ENCODE measurements around the gene MOB3A.
A peak's percentile ranks its signal among the peaks of the same experiment; 100 is the strongest.
"Not testable (repeated sequence)": the region's sequence is repeated elsewhere in the genome, so short reads cannot be mapped to it uniquely, and the experiment has no call there.

The MOB3A gene

DNA sequence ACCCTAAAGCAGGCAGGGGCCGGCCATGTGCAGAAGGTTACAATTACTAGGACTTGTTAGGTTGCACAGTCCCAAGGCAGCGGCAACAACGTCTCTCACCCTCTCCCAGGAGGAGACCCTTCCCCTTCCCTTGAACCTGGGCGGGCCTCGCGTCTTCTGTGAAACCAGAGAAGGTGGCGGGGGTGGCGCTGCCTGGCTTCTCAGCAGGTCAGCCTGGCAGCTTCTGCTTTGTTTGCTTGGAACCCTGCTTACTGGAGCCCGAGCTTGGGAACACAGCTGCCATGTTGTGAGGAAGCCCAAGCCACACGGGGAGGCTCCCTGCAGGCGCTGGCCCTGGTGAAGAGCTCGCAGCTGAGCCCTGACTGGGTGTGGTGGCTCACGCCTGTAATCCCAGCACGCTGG is 60.5 kb downstream of the MOB3A start:
- H3K9me3 ChIP-seq (replicated peaks; ENCODE audit: insufficient read depth, low read length) = no peaks in the 10 kb centered on the region
- H3K36me3 ChIP-seq (replicated peaks; ENCODE audit: insufficient read depth, low read length) = 0 out of 2 replicates have a peak, but pooled peaks cover 3% of the 10 kb centered on the region
- no peak for TF ChIP-seq EZH2phosphoT487 (IDR thresholded peaks at IDR 0.05; ENCODE audit: low read length)
- TF ChIP-seq EZH2 (optimal IDR thresholded peaks at IDR 0.05; ENCODE audit: low read depth, low read length) = no peak
- no peak overlapping the region for H3K27ac ChIP-seq (ENCODE audit: low read length)
- peaks cover 32% of the 10 kb centered on the region for H3K4me1 ChIP-seq (ENCODE audit: low read length)
- no peak for DNase-seq
- no peak overlapping the region for H2AFZ ChIP-seq (ENCODE audit: low read length)
- no peaks in the 10 kb centered on the region for H3K9me2 ChIP-seq (replicated peaks; ENCODE audit: insufficient read depth, low read length)
- no peak overlapping the region for H3K4me3 ChIP-seq (ENCODE audit: low read length)
- no peaks in the 10 kb centered on the region for H4K20me1 ChIP-seq (ENCODE audit: insufficient read depth, low read length)
- no peaks in the 10 kb centered on the region for H3K27me3 ChIP-seq (replicated peaks; ENCODE audit: insufficient read depth, low read length)
- peaks cover 20% of the 10 kb centered on the region for H3K79me2 ChIP-seq (ENCODE audit: low read length)
- peaks cover 35% of the 10 kb centered on the region for H3F3A ChIP-seq (ENCODE audit: insufficient read depth, low read length)
- no peak overlapping the region for H3K9ac ChIP-seq (ENCODE audit: low read length)
- no peak overlapping the region for H3K4me2 ChIP-seq (ENCODE audit: low read depth, low read length)

DNA sequence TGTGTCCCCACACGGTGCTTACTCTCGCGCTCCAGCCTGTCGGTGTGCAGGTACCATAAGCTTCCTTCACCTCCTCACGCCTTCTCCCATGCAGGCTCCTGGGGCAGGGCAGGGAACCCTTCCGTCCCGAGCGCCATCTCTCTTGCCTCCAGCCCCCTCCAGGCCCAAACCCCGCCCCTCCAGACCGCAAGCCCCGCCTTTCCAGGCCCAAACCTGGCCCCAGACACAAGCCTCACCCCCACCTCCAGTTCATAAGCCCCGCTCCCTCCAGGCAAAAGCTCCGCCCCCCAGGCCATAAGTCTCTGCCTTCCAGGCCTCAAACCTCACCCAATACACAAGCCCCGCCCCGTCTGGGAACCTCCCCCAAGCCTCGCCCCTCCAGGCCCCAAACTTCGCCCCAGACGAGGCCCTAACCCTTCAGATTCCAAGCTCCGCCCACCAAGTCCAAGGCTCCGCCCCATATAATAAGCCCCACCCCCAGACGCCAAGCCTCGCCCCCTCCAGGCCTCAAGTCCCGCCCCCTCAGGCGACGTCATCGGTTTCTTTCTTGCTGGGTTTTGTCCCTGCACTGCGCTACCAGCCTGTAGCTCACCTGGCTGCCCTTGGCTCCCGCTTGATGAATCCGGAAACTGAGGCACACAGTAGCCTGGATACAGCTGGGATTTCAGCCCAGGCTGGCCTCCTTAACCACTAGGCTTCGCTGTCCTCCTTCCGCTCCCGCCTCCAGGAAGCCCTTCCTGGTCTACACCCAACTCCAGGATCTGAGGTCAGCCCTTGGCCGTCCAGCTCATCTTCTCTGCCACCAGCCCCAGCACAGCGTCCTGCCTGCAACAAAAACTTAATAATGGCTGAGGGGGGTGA is 61.2 kb downstream of the MOB3A start:
- peak; percentile 46 for DNase-seq
- Histone ChIP-seq H3K9me3 (replicated peaks; ENCODE audit: insufficient read depth, low read length) (no peaks in the 10 kb centered on the region), H3F3A (ENCODE audit: insufficient read depth, low read length) (peaks cover 35% of the 10 kb centered on the region), H3K4me1 (ENCODE audit: low read length) (peaks cover 32% of the 10 kb centered on the region), H3K36me3 (replicated peaks; ENCODE audit: insufficient read depth, low read length) (0 out of 2 replicates have a peak, but pooled peaks cover 3% of the 10 kb centered on the region), H2AFZ (ENCODE audit: low read length) (no peak overlapping the region), H3K4me3 (ENCODE audit: low read length) (no peak overlapping the region), H3K9me2 (replicated peaks; ENCODE audit: insufficient read depth, low read length) (no peaks in the 10 kb centered on the region), H4K20me1 (ENCODE audit: insufficient read depth, low read length) (no peaks in the 10 kb centered on the region), H3K9ac (ENCODE audit: low read length) (no peak overlapping the region), H3K27ac (ENCODE audit: low read length) (no peak overlapping the region), H3K4me2 (ENCODE audit: low read depth, low read length) (no peak overlapping the region), H3K79me2 (ENCODE audit: low read length) (peaks cover 14% of the 10 kb centered on the region), H3K27me3 (replicated peaks; ENCODE audit: insufficient read depth, low read length) (no peaks in the 10 kb centered on the region)
- TF ChIP-seq, protein P1, sequence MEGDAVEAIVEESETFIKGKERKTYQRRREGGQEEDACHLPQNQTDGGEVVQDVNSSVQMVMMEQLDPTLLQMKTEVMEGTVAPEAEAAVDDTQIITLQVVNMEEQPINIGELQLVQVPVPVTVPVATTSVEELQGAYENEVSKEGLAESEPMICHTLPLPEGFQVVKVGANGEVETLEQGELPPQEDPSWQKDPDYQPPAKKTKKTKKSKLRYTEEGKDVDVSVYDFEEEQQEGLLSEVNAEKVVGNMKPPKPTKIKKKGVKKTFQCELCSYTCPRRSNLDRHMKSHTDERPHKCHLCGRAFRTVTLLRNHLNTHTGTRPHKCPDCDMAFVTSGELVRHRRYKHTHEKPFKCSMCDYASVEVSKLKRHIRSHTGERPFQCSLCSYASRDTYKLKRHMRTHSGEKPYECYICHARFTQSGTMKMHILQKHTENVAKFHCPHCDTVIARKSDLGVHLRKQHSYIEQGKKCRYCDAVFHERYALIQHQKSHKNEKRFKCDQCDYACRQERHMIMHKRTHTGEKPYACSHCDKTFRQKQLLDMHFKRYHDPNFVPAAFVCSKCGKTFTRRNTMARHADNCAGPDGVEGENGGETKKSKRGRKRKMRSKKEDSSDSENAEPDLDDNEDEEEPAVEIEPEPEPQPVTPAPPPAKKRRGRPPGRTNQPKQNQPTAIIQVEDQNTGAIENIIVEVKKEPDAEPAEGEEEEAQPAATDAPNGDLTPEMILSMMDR (IDR thresholded peaks at IDR 0.05; ENCODE audit: low read length) = no peak
- TF ChIP-seq EZH2 (optimal IDR thresholded peaks at IDR 0.05; ENCODE audit: low read depth, low read length) = no peak
- no peak for TF ChIP-seq EZH2phosphoT487 (IDR thresholded peaks at IDR 0.05; ENCODE audit: low read length)

DNA sequence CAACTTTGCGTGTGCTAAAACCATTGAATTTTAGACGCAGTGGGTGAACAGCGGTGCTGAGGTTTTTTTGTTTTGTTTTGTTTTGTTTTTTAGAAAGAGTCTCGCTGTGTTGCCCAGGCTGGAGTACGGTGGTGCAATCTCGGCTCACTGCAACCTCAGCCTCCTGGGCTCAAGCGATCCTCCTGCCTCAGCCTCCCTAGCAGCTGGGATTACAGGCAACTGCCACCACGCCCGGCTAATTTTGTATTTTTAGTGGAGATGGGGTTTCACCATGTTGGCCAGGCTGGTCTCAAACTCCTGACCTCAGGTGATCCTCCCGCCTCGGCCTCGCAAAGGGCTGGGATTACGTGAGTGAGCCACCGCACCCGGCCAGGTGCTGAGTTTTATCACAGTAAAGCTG is 61.9 kb downstream of the MOB3A start:
- H3K27ac ChIP-seq (ENCODE audit: low read length); H3K4me2 ChIP-seq (ENCODE audit: low read depth, low read length); H3K27me3 ChIP-seq (replicated peaks; ENCODE audit: insufficient read depth, low read length); H3K79me2 ChIP-seq (ENCODE audit: low read length); H3K4me3 ChIP-seq (ENCODE audit: low read length); H3K9ac ChIP-seq (ENCODE audit: low read length); H3K9me2 ChIP-seq (replicated peaks; ENCODE audit: insufficient read depth, low read length); H4K20me1 ChIP-seq (ENCODE audit: insufficient read depth, low read length); H3K36me3 ChIP-seq (replicated peaks; ENCODE audit: insufficient read depth, low read length); DNase-seq; H2AFZ ChIP-seq (ENCODE audit: low read length); H3K9me3 ChIP-seq (replicated peaks; ENCODE audit: insufficient read depth, low read length): not testable (repeated sequence)
- peaks cover 35% of the 10 kb centered on the region for H3F3A ChIP-seq (ENCODE audit: insufficient read depth, low read length)
- peaks cover 32% of the 10 kb centered on the region for H3K4me1 ChIP-seq (ENCODE audit: low read length)

DNA sequence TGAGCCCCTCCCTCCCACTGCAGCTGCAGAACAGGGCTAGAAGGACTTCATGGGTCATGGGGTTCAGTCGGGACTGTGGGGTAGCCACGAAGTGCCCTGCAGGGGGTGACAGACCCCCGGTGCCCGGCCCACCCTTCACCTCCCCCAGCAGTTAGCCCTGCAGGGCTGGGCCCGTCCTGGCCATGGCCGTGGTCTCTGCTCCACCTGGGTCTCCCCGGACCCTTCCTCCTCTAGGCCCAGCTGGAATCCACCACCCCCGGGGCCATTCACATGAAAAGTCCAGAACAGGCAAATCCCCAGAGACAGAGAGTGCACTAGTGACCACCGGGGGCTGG is 62.3 kb downstream of the MOB3A start:
- no peaks in the 10 kb centered on the region for H3K9me3 ChIP-seq (replicated peaks; ENCODE audit: insufficient read depth, low read length)
- H4K20me1 ChIP-seq (ENCODE audit: insufficient read depth, low read length) = no peaks in the 10 kb centered on the region
- peaks cover 36% of the 10 kb centered on the region for H3F3A ChIP-seq (ENCODE audit: insufficient read depth, low read length)
- DNase-seq = no peak
- peaks cover 32% of the 10 kb centered on the region for H3K4me1 ChIP-seq (ENCODE audit: low read length)
- no peak overlapping the region for H2AFZ ChIP-seq (ENCODE audit: low read length)
- no peak overlapping the region for H3K9ac ChIP-seq (ENCODE audit: low read length)
- no peaks in the 10 kb centered on the region for H3K27me3 ChIP-seq (replicated peaks; ENCODE audit: insufficient read depth, low read length)
- no peaks in the 10 kb centered on the region for H3K9me2 ChIP-seq (replicated peaks; ENCODE audit: insufficient read depth, low read length)
- TF ChIP-seq EZH2phosphoT487 (IDR thresholded peaks at IDR 0.05; ENCODE audit: low read length) = no peak
- TF ChIP-seq, protein P1 (IDR thresholded peaks at IDR 0.05; ENCODE audit: low read length) = no peak
- no peak for TF ChIP-seq EZH2 (optimal IDR thresholded peaks at IDR 0.05; ENCODE audit: low read depth, low read length)
- no peaks in the 10 kb centered on the region for H3K36me3 ChIP-seq (replicated peaks; ENCODE audit: insufficient read depth, low read length)
- H3K79me2 ChIP-seq (ENCODE audit: low read length) = peaks cover 9% of the 10 kb centered on the region; the same call in 1 of the 2 replicates
- peak overlapping the region; percentile 91; the same call in 1 of the 2 replicates for H3K4me2 ChIP-seq (ENCODE audit: low read depth, low read length)
- no peak overlapping the region for H3K4me3 ChIP-seq (ENCODE audit: low read length)
- H3K27ac ChIP-seq (ENCODE audit: low read length) = no peak overlapping the region
